HFFc6 (cell line): ENCODE measurements around the gene THOC2. TPM values are rescaled to one million over a fixed set of nuclear protein-coding genes. Genes with fewer than 3 reads are reported as not detected.
"Not testable (repeated sequence)": the region's sequence is repeated elsewhere in the genome, so short reads cannot be mapped to it uniquely, and the experiment has no call there.

Experiments used
- DNase-seq: peaks from one replicate; pipeline ENCODE4 v3.0.0-alpha.2; 2018
- H3K27ac Mint-ChIP-seq: 2 replicates; pipeline ENCODE4 v1.8.0; 2020; ENCODE audit warnings: mild to moderate bottlenecking, mixed read lengths
- H3K27me3 Mint-ChIP-seq: 2 replicates; pipeline ENCODE4 v1.8.0; 2021; ENCODE audit warnings: mild to moderate bottlenecking, moderate library complexity, mixed read lengths; ENCODE audit not compliant: insufficient read depth
- H3K36me3 Mint-ChIP-seq: 2 replicates; pipeline ENCODE4 v1.8.0; 2021; ENCODE audit warnings: low read depth, mixed read lengths
- H3K4me1 Mint-ChIP-seq: 2 replicates; pipeline ENCODE4 v1.8.0; 2020; ENCODE audit warnings: low read depth, mixed read lengths
- H3K4me3 Mint-ChIP-seq: 2 replicates; pipeline ENCODE4 v1.8.0; 2020; ENCODE audit warnings: mild to moderate bottlenecking, moderate library complexity, mixed read lengths
- H3K9me3 Mint-ChIP-seq: 2 replicates; pipeline ENCODE4 v1.8.0; 2020; ENCODE audit warnings: mild to moderate bottlenecking, mixed read lengths
- long read RNA-seq: library from polyadenylated mRNA; unstranded; transcript quantifications from one replicate; pipeline ENCODE4 v2.0.0, GENCODE V29; 2019
- total RNA-seq, 6 experiments: library from RNA; stranded (reverse); fragmentation: NEBNext Ultra II Directional; extraction: Animal tissue kit (Norgen Biotek cat#: 25700); gene quantifications; 2 replicates in 1 of 6; 3 replicates in 5 of 6; pipeline ENCODE4 v1.2.3, GENCODE V29; 2021
- TF ChIP-seq, protein P1 (sequence below): fragments of 200-600 bp; sonication (generic); IDR thresholded peaks from 2 replicates; pipeline ENCODE4 v1.5.0; 2021; ENCODE audit warnings: antibody characterized with exemption, mild to moderate bottlenecking

Gene THOC2, protein sequence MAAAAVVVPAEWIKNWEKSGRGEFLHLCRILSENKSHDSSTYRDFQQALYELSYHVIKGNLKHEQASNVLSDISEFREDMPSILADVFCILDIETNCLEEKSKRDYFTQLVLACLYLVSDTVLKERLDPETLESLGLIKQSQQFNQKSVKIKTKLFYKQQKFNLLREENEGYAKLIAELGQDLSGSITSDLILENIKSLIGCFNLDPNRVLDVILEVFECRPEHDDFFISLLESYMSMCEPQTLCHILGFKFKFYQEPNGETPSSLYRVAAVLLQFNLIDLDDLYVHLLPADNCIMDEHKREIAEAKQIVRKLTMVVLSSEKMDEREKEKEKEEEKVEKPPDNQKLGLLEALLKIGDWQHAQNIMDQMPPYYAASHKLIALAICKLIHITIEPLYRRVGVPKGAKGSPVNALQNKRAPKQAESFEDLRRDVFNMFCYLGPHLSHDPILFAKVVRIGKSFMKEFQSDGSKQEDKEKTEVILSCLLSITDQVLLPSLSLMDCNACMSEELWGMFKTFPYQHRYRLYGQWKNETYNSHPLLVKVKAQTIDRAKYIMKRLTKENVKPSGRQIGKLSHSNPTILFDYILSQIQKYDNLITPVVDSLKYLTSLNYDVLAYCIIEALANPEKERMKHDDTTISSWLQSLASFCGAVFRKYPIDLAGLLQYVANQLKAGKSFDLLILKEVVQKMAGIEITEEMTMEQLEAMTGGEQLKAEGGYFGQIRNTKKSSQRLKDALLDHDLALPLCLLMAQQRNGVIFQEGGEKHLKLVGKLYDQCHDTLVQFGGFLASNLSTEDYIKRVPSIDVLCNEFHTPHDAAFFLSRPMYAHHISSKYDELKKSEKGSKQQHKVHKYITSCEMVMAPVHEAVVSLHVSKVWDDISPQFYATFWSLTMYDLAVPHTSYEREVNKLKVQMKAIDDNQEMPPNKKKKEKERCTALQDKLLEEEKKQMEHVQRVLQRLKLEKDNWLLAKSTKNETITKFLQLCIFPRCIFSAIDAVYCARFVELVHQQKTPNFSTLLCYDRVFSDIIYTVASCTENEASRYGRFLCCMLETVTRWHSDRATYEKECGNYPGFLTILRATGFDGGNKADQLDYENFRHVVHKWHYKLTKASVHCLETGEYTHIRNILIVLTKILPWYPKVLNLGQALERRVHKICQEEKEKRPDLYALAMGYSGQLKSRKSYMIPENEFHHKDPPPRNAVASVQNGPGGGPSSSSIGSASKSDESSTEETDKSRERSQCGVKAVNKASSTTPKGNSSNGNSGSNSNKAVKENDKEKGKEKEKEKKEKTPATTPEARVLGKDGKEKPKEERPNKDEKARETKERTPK (N-terminal part only)
- 10 to 100 TPM; 49.9 to 54.3 (median 52.9) TPM for total RNA-seq
- long read RNA-seq, partial matches to known transcripts = 46 of 56 reads
- long read RNA-seq, other reads (novel, unspliced or antisense) = 10 of 56 reads

DNA sequence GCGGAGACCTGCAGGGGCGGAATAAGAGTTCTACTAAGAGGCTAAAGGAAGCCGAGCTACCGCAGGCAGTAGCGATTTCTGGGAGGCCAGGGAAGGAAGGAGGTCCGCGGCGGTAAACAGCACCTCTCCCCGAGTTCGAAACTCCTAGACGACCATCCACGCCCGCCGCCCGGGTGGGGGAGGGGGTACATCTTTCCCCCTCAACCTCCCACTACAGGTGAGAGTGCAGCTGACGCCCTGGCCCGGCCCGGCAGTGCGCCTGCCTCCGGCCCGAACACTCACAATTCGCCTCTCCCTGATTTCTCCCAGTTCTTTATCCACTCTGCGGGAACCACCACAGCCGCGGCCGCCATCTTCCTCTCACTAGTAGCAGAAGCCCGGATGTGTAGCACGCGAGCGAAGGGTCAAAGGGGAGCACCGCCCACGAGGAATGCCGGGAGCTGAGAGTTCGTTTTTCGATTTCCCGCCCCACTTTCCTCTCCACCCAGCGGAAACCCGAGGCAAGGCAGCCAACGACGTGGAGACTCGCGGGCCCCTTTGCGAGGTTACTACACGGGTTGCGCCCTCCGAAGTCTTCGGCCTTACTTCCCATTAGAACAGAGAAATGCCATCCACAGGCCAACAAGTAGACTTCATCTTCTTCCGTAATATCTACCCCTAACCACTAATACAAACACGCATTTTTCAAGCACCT, at the start of gene THOC2:
TSS of gene THOC2 (minus strand) at position 383 of the 694 bp plus-strand sequence. CDS start at position 353, 30 bp downstream.
- peak within 1 kb of the TSS; percentile 98 for H3K4me3 Mint-ChIP-seq
- peaks cover 32% of the 10 kb centered on the region for H3K4me1 Mint-ChIP-seq
- peak; percentile 78 for DNase-seq
- H3K9me3 Mint-ChIP-seq = no peaks in the 10 kb centered on the region
- TF ChIP-seq, protein P1, sequence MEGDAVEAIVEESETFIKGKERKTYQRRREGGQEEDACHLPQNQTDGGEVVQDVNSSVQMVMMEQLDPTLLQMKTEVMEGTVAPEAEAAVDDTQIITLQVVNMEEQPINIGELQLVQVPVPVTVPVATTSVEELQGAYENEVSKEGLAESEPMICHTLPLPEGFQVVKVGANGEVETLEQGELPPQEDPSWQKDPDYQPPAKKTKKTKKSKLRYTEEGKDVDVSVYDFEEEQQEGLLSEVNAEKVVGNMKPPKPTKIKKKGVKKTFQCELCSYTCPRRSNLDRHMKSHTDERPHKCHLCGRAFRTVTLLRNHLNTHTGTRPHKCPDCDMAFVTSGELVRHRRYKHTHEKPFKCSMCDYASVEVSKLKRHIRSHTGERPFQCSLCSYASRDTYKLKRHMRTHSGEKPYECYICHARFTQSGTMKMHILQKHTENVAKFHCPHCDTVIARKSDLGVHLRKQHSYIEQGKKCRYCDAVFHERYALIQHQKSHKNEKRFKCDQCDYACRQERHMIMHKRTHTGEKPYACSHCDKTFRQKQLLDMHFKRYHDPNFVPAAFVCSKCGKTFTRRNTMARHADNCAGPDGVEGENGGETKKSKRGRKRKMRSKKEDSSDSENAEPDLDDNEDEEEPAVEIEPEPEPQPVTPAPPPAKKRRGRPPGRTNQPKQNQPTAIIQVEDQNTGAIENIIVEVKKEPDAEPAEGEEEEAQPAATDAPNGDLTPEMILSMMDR = peak; percentile 50
- H3K36me3 Mint-ChIP-seq = no peaks in the 10 kb centered on the region
- peak within 1 kb of the TSS; percentile 96 for H3K27ac Mint-ChIP-seq
- H3K27me3 Mint-ChIP-seq = peaks cover 2% of the 10 kb centered on the region; the same call in 1 of the 2 replicates

DNA sequence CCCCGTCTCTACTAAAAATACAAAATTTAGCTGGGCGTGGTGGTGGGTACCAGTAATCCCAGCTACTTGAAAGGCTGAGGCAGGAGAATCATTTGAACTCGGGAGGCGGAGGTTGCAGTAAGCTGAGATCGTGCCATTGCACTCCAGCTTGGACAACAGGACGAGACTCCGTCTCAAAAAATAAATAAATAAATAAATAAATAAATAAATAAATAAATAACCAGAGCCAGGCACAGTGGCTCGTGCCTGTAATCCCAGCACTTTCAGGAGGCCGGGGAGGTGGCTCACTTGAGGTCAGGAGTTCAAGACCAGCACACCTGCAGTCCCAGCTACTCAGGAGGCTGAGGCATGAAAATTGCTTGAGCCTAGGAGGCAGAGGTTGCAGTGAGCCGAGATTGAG, 48.9 kb upstream of the THOC2 start:
- H3K27me3 Mint-ChIP-seq, DNase-seq, H3K4me1 Mint-ChIP-seq, H3K4me3 Mint-ChIP-seq, H3K27ac Mint-ChIP-seq, H3K9me3 Mint-ChIP-seq, H3K36me3 Mint-ChIP-seq: not testable (repeated sequence)

DNA sequence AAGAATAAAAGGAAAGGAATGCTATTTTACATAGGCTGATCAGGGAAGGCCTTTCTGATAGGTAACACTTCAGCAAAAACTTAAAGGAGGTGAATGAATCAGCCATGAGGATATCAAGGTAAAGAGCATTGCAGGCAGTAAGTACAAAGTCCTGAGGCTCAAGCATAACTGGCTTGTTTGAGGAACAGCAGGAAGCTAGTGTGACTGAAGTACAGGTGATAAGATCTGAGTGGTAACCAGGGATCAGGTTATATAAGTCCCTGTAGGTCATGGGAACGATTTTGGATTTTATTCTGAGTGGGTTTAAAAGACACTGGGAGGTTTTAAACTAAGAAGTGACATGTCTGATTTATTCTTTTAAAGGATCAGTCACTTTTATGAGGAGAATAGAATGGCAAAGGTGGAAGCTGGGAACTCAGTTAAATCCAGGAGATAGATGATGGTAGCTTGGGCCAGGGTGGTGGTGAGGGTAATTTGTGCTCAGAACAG, 47.1 kb upstream of the THOC2 start:
- no peak overlapping the region for H3K4me3 Mint-ChIP-seq
- no peak overlapping the region for H3K27ac Mint-ChIP-seq
- H3K27me3 Mint-ChIP-seq = peaks cover 2% of the 10 kb centered on the region; the same call in 1 of the 2 replicates

DNA sequence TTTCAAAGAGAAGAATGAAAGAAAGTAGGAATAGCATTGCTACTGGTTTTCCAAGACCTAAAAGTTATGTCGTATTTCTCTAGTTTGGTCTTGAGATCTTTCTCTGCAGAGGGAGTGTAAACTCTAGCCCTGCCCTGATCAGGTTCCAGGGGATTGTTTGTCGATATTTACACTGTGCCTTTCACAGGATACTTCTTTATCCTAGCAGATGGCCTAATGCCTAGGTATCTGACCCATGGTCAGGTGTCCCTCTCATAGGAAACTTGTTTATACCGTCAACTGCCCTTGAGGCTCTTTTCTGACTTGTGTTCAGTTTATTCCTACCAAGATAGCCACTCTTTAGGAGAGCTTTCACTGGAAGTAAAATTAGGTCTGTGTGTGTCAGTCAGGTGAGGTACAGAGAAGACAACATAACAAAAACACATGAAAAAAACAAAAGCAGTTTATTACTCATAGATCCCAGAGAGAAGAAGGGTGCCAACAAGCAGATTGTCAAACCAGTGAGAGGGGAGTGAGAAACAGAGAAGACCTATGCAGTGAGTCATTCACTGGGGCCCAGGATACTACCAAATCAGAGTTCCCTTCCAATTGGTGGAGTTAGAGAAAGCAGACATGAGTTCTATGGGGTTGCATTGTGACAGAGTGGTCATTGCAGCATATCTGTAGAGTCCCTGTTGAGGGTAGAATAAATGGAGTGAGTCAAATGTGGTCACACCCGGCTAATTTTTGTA, 40.6 kb upstream of the THOC2 start:
- Mint-ChIP-seq H3K4me1 (peaks cover 7% of the 10 kb centered on the region), H3K27ac (no peak overlapping the region), H3K27me3 (peaks cover 2% of the 10 kb centered on the region; the same call in 1 of the 2 replicates), H3K9me3 (no peaks in the 10 kb centered on the region), H3K4me3 (no peak overlapping the region), H3K36me3 (no peaks in the 10 kb centered on the region)
- TF ChIP-seq, protein P1 = no peak
- DNase-seq = no peak

More for the DNA sequence above, 47.1 kb upstream of the THOC2 start:
- Mint-ChIP-seq H3K4me1 (peaks cover 6% of the 10 kb centered on the region), H3K36me3 (no peaks in the 10 kb centered on the region), H3K9me3 (no peaks in the 10 kb centered on the region)
- TF ChIP-seq, protein P1 = no peak
- DNase-seq = no peak
